SK-N-SH (cell line): ENCODE measurements around the gene KLHL13. TPM values are rescaled to one million over a fixed set of nuclear protein-coding genes. Genes with fewer than 3 reads are reported as not detected.
"Not testable (repeated sequence)": the region's sequence is repeated elsewhere in the genome, so short reads cannot be mapped to it uniquely, and the experiment has no call there.

ENCODE experiments used
- CTCF ChIA-PET: fragments of 300-600, 350-600 bp; formaldehyde crosslinking; extraction: SDS; loops from one replicate; lab custom pipeline; 2021; lab: Yijun Ruan, JAX
- POLR2A ChIA-PET: fragments of 350-600 bp; sonication (Branson Sonifier 250); formaldehyde crosslinking; extraction: SDS; loops from one replicate; lab custom pipeline; 2020; ENCODE audit warnings: antibody characterized with exemption, inconsistent platforms; lab: Yijun Ruan, JAX
- DNase-seq: peaks from one replicate; pipeline ENCODE4 v3.0.0; 2012
- H2AFZ ChIP-seq: fragments of 200-600 bp; sonication (generic); 2 replicates; pipeline ENCODE4 v1.8.1; 2016; ENCODE audit warnings: antibody characterized with exemption, mild to moderate bottlenecking, low read depth
- H3F3A ChIP-seq: fragments of 200-600 bp; sonication (generic); replicated peaks from 2 replicates; pipeline ENCODE3; 2016; ENCODE audit warnings: antibody characterized with exemption, mild to moderate bottlenecking; ENCODE audit not compliant: insufficient read depth
- H3K27ac ChIP-seq, 2 experiments: fragments of 200-500 bp in 1 of 2; fragments of 200-600 bp in 1 of 2; sonication (Bioruptor generic) in 1 of 2; sonication (generic), shearing (Covaris generic) in 1 of 2; 2 replicates each; pipeline versions ENCODE4 v1.5.1 to v1.6.1; 2014 to 2016; ENCODE audit warnings: low read depth in 2 of 2, inconsistent platforms in 1 of 2, low read length in 1 of 2, mild to moderate bottlenecking in 1 of 2, mixed read lengths in 1 of 2
- H3K27me3 ChIP-seq: fragments of 200-600 bp; sonication (generic), shearing (Covaris generic); 2 replicates; pipeline ENCODE4 v1.6.1; 2016; ENCODE audit warnings: mixed run types; ENCODE audit not compliant: insufficient read depth
- H3K36me3 ChIP-seq, 2 experiments: fragments of 200-500 bp in 1 of 2; fragments of 200-600 bp in 1 of 2; sonication (Bioruptor generic) in 1 of 2; sonication (generic) in 1 of 2; replicated peaks in 1 of 2; 2 replicates each; pipeline versions ENCODE3 to v1.5.1; 2014 to 2016; ENCODE audit warnings: low read length in 1 of 2, mild to moderate bottlenecking in 1 of 2; ENCODE audit not compliant: insufficient read depth in 2 of 2, control insufficient read depth in 1 of 2
- H3K4me1 ChIP-seq, 2 experiments: fragments of 200-500 bp in 1 of 2; fragments of 200-600 bp in 1 of 2; sonication (Bioruptor generic) in 1 of 2; sonication (generic), shearing (Covaris generic) in 1 of 2; 2 replicates each; pipeline versions ENCODE4 v1.5.1 to v1.6.1; 2014 to 2016; ENCODE audit warnings: low read depth in 1 of 2, low read length in 1 of 2, mixed run types in 1 of 2; ENCODE audit not compliant: insufficient read depth in 2 of 2, control insufficient read depth in 1 of 2
- H3K4me2 ChIP-seq: fragments of 200-600 bp; sonication (generic), shearing (Covaris generic); 2 replicates; pipeline ENCODE4 v1.6.1; 2017; ENCODE audit warnings: mixed run types
- H3K4me3 ChIP-seq, 2 experiments: fragments of 200-500 bp in 1 of 2; fragments of 200-600 bp in 1 of 2; sonication (Bioruptor generic) in 1 of 2; sonication (generic), shearing (Covaris generic) in 1 of 2; 2 replicates each; pipeline versions ENCODE4 v1.5.1 to v1.8.1; 2014 to 2016; ENCODE audit warnings: low read depth in 2 of 2, inconsistent platforms in 1 of 2, low read length in 1 of 2, mild to moderate bottlenecking in 1 of 2, mixed read lengths in 1 of 2, moderate library complexity in 1 of 2
- H3K79me2 ChIP-seq: fragments of 200-600 bp; sonication (generic); 2 replicates; pipeline ENCODE4 v1.8.1; 2017; ENCODE audit warnings: mild to moderate bottlenecking; ENCODE audit not compliant: insufficient read depth
- H3K9ac ChIP-seq: fragments of 200-600 bp; sonication (generic); 2 replicates; pipeline ENCODE4 v1.6.1; 2017; ENCODE audit warnings: mixed run types
- H3K9me2 ChIP-seq: fragments of 200-600 bp; sonication (generic); 2 replicates; pipeline ENCODE4 v1.6.1; 2017; ENCODE audit warnings: mixed run types
- H3K9me3 ChIP-seq: fragments of 200-600 bp; sonication (generic); 2 replicates; pipeline ENCODE4 v1.6.1; 2017; ENCODE audit warnings: mixed run types, mild to moderate bottlenecking, moderate library complexity
- H4K20me1 ChIP-seq: fragments of 200-600 bp; sonication (generic); 2 replicates; pipeline ENCODE4 v1.6.1; 2017; ENCODE audit warnings: mild to moderate bottlenecking, mixed run types; ENCODE audit not compliant: insufficient read depth
- CTCF ChIP-seq: fragments of 200-600 bp; sonication (generic); IDR thresholded peaks from 2 replicates; pipeline ENCODE4 v1.6.1; 2017; ENCODE audit warnings: antibody characterized with exemption, mild to moderate bottlenecking, moderate library complexity
- EP300 ChIP-seq, 2 experiments: IDR thresholded peaks; 2 replicates each; pipeline versions ENCODE4 v1.4.0 to v1.6.1; 2012; ENCODE audit warnings: borderline replicate concordance in 1 of 2, low read depth in 1 of 2, low read length in 1 of 2
- FOSL2 ChIP-seq: IDR thresholded peaks from 2 replicates; pipeline ENCODE4 v1.4.0; 2012; ENCODE audit warnings: low read depth, mild to moderate bottlenecking, moderate library complexity, borderline replicate concordance
- GATA2 ChIP-seq: sonication (generic); formaldehyde crosslinking; IDR thresholded peaks from 2 replicates; pipeline ENCODE4 v1.5.0; 2020; ENCODE audit warnings: mild to moderate bottlenecking, missing genetic modification reagents
- IRF3 ChIP-seq: fragments of 150-350 bp; IDR thresholded peaks from 2 replicates; pipeline ENCODE4 v1.6.1; 2016; ENCODE audit warnings: mild to moderate bottlenecking, low read depth, low read length
- MXI1 ChIP-seq: IDR thresholded peaks from 2 replicates; pipeline ENCODE4 v1.6.1; 2012; ENCODE audit warnings: mild to moderate bottlenecking, low read depth, low read length, improper control_type of control experiment
- PBX3 ChIP-seq: IDR thresholded peaks from 2 replicates; pipeline ENCODE4; 2012
- RAD21 ChIP-seq: IDR thresholded peaks from 2 replicates; pipeline ENCODE4 v1.6.1; 2012; ENCODE audit warnings: mild to moderate bottlenecking, low read length
- RXRA ChIP-seq: IDR thresholded peaks from 2 replicates; pipeline ENCODE4 v1.4.0; 2012; ENCODE audit warnings: low read depth, mild to moderate bottlenecking, borderline replicate concordance
- SMC3 ChIP-seq: IDR thresholded peaks from 2 replicates; pipeline ENCODE4 v1.6.1; 2012; ENCODE audit warnings: low read depth, low read length, improper control_type of control experiment
- TAF1 ChIP-seq: IDR thresholded peaks from 2 replicates; pipeline ENCODE4 v1.6.1; 2012; ENCODE audit warnings: low read depth, mild to moderate bottlenecking, low read length, moderate library complexity, borderline replicate concordance
- TEAD4 ChIP-seq: IDR thresholded peaks from 2 replicates; pipeline ENCODE4 v1.4.0; 2012; ENCODE audit warnings: mild to moderate bottlenecking, borderline replicate concordance; ENCODE audit not compliant: insufficient read depth
- YY1 ChIP-seq: IDR thresholded peaks from 2 replicates; pipeline ENCODE4 v1.4.0; 2012; ENCODE audit warnings: low read depth, mild to moderate bottlenecking
- WGBS: methylation state at CpG from one replicate; pipeline ENCODE4 v1.1.6; 2017; ENCODE audit warnings: low lambda C conversion rate; 5-methylcytosine and 5-hydroxymethylcytosine counted together
- polyA plus RNA-seq, 3 experiments: library from polyadenylated mRNA; depleted of rRNA; stranded (reverse); fragments of >200 nt; gene quantifications; 2 replicates each; pipeline ENCODE4 v1.2.3, GENCODE V29; 2012

The KLHL13 gene
- polyA plus RNA-seq, 1 of the 3 experiments (the other 2 are of a cell fraction), result 19.5 TPM

- no peaks in the 10 kb centered on the region for H4K20me1 ChIP-seq
- H3K9ac ChIP-seq, result no peak overlapping the region
- H3K4me1 ChIP-seq, result no peaks in the 10 kb centered on the region; a peak in 1 of 4 replicates
- no peak overlapping the region for H3K4me2 ChIP-seq
- no peaks in the 10 kb centered on the region for H3K36me3 ChIP-seq
- no peak overlapping the region for H3K4me3 ChIP-seq
- no peaks in the 10 kb centered on the region for H3F3A ChIP-seq
- no peaks in the 10 kb centered on the region for H3K9me3 ChIP-seq
- TF ChIP-seq RXRA, result no peak
- TF ChIP-seq IRF3, result no peak
- TF ChIP-seq FOSL2, result no peak
- no peak for TF ChIP-seq PBX3
- TF ChIP-seq MXI1, result no peak
- H3K79me2 ChIP-seq, result no peaks in the 10 kb centered on the region
- ChIA-PET POLR2A (no interaction called here), CTCF (no interaction called here)
- H3K27ac ChIP-seq, result no peak overlapping the region
- H3K9me2 ChIP-seq, result no peaks in the 10 kb centered on the region
- no peak for DNase-seq
- H3K27me3 ChIP-seq, result no peaks in the 10 kb centered on the region
- H2AFZ ChIP-seq, result no peak overlapping the region
- 68% methylated on average over 17 of the region's 18 CpGs for WGBS
Observed at GRCh38 chrX:118128724-118129123, 12.1 kb upstream of the KLHL13 start.

GRCh38 chrX:118126286-118126685 is 9.7 kb upstream of the KLHL13 start:
- TF ChIP-seq EP300 (IDR thresholded peaks at IDR 0.05; ENCODE audit: borderline replicate concordance in 1 of 2, low read depth in 1 of 2, low read length in 1 of 2), result no peak
- TF ChIP-seq YY1, result no peak
- no peak for TF ChIP-seq GATA2 (CRISPR knock-in tag)
- no peak for TF ChIP-seq SMC3
- TF ChIP-seq FOSL2, result no peak
- no peak for TF ChIP-seq RAD21
- TF ChIP-seq TEAD4, result no peak
- no peak for TF ChIP-seq TAF1
- no peak for TF ChIP-seq IRF3
- TF ChIP-seq CTCF, result no peak
- TF ChIP-seq, all 33 proteins: peak for 0
- ChIA-PET POLR2A (interaction anchor here (0.6 kb wide), 1 partner anchor 132 kb away, joined by 3 read pairs; no protein-coding TSS in a partner anchor), CTCF (interaction anchor here (0.5 kb wide), 1 partner anchor 49 kb away, joined by 3 read pairs; no protein-coding TSS in a partner anchor)
- Histone ChIP-seq H3K9ac (no peak overlapping the region), H4K20me1 (no peaks in the 10 kb centered on the region), H3K79me2 (no peaks in the 10 kb centered on the region), H3K27me3 (no peaks in the 10 kb centered on the region), H3K9me2 (no peaks in the 10 kb centered on the region), H3K27ac (no peak overlapping the region), H3F3A (no peaks in the 10 kb centered on the region), H3K9me3 (no peaks in the 10 kb centered on the region), H3K4me3 (no peak overlapping the region), H3K4me1 (no peaks in the 10 kb centered on the region; a peak in 1 of 4 replicates), H3K36me3 (no peaks in the 10 kb centered on the region), H2AFZ (no peak overlapping the region), H3K4me2 (no peak overlapping the region)
- WGBS, result 59% methylated on average over 2 of the region's 2 CpGs
- DNase-seq, result no peak

GRCh38 chrX:118124243-118124642 is 7.6 kb upstream of the KLHL13 start:
- H3K27me3 ChIP-seq, H3K4me2 ChIP-seq, H3K9ac ChIP-seq, H3K4me1 ChIP-seq, H3K4me3 ChIP-seq, POLR2A ChIA-PET, H2AFZ ChIP-seq, H3K27ac ChIP-seq, DNase-seq, H3K9me2 ChIP-seq, H3K79me2 ChIP-seq, H3K36me3 ChIP-seq, H3F3A ChIP-seq, CTCF ChIA-PET, H4K20me1 ChIP-seq, H3K9me3 ChIP-seq: not testable (repeated sequence)
- WGBS, result 47% methylated on average over 4 of the region's 4 CpGs
